CD4-positive, alpha-beta T cell (primary cell): ENCODE results near the gene MYT1. TPM values are rescaled to one million over a fixed set of nuclear protein-coding genes. Genes with fewer than 3 reads are reported as not detected.

Experiments
- ATAC-seq: fragments of 200-7000 bp; cut with Tn5 transposase; one replicate; pipeline ENCODE4 v1.10.0; 2022; ENCODE audit warnings: mild to moderate bottlenecking; ENCODE audit not compliant: poor library complexity
- CTCF ChIA-PET: fragments of 350-600 bp; sonication (Branson Sonifier 250); formaldehyde crosslinking; loops from one replicate; lab custom pipeline; 2021; ENCODE audit warnings: antibody characterized with exemption, inconsistent platforms; lab: Charles Lee
- POLR2A ChIA-PET: fragments of 350-600 bp; sonication (Branson Sonifier 250); formaldehyde crosslinking; loops from one replicate; lab custom pipeline; 2021; ENCODE audit warnings: antibody characterized with exemption, inconsistent platforms; lab: Charles Lee
- DNase-seq, 14 experiments: peaks; one replicate each; pipeline ENCODE4 v3.0.0-alpha.2; 2013 to 2020; ENCODE audit warnings: mixed read lengths in 2 of 14
- H3K27ac ChIP-seq, 2 donors: one replicate each; pipeline versions ENCODE4 v1.5.1 to v1.7.0; 2013; ENCODE audit warnings: low read length in 2 of 2, low read depth in 1 of 2, mild to moderate bottlenecking in 1 of 2
- H3K27me3 ChIP-seq, 2 experiments: 1 replicate in 1 of 2; 2 replicates in 1 of 2; pipeline versions ENCODE4 v1.6.1 to v1.7.0; 2013; ENCODE audit warnings: low read length in 2 of 2, control low read depth in 1 of 2, mild to moderate bottlenecking in 1 of 2, moderate library complexity in 1 of 2; ENCODE audit not compliant: insufficient read depth in 2 of 2, control insufficient read depth in 1 of 2
- H3K36me3 ChIP-seq: one replicate; pipeline ENCODE4 v1.6.1; 2013; ENCODE audit warnings: low read length, control low read depth; ENCODE audit not compliant: insufficient read depth
- H3K4me1 ChIP-seq: one replicate; pipeline ENCODE4 v1.6.1; 2013; ENCODE audit warnings: low read length, control low read depth; ENCODE audit not compliant: insufficient read depth
- H3K4me3 ChIP-seq: one replicate; pipeline ENCODE4 v1.5.1; 2013; ENCODE audit warnings: mild to moderate bottlenecking, low read length, moderate library complexity
- H3K9me3 ChIP-seq, 2 experiments: 1 replicate in 1 of 2; 2 replicates in 1 of 2; pipeline versions ENCODE4 v1.6.1 to v1.7.0; 2013; ENCODE audit warnings: low read length in 2 of 2, mild to moderate bottlenecking in 2 of 2, control low read depth in 1 of 2, moderate library complexity in 1 of 2; ENCODE audit not compliant: control insufficient read depth in 1 of 2, insufficient read depth in 1 of 2
- H3K27ac Mint-ChIP-seq: one replicate; pipeline ENCODE4 v1.8.0; 2020; ENCODE audit warnings: mixed read lengths
- H3K27me3 Mint-ChIP-seq: one replicate; pipeline ENCODE4 v1.8.0; 2021; ENCODE audit warnings: mixed read lengths
- H3K36me3 Mint-ChIP-seq: one replicate; pipeline ENCODE4 v1.8.0; 2021; ENCODE audit warnings: low read depth, mixed read lengths
- H3K4me1 Mint-ChIP-seq: one replicate; pipeline ENCODE4 v1.8.0; 2021; ENCODE audit warnings: low read depth, mixed read lengths
- H3K4me3 Mint-ChIP-seq: one replicate; pipeline ENCODE4 v1.8.0; 2020; ENCODE audit warnings: mild to moderate bottlenecking, mixed read lengths
- H3K9me3 Mint-ChIP-seq: one replicate; pipeline ENCODE4 v1.8.0; 2020; ENCODE audit warnings: mixed read lengths
- CTCF ChIP-seq: fragments of 200-600 bp; IDR thresholded peaks from one replicate; pipeline ENCODE4 v1.8.0; 2022; ENCODE audit warnings: antibody characterized with exemption, mild to moderate bottlenecking
- intact Hi-C, 2 experiments: fragments of 100-400 bp; cut with DNase I in 1 of 2; cut with micrococcal nuclease in 1 of 2; formaldehyde crosslinking; loops; one replicate each; pipeline versions ENCODE4 v1.15.1 to v1.9.0; 2023 to 2025; cut with DNase I, micrococcal nuclease
- total RNA-seq, 174 experiments: library from RNA in 2 of 174; stranded (reverse) in 2 of 174; gene quantifications; one replicate each; pipeline ENCODE4 v1.2.3 and lab custom pipeline; 2021 to 2026

MYT1 gene
- total RNA-seq, 2 experiments from 2014 or later = 1.0 TPM; not detected in 1

GRCh38 chr20:64209148-64209547, 44.9 kb downstream of the MYT1 start:
- TF ChIP-seq CTCF = no peak
- Histone ChIP-seq H3K27ac (no peak overlapping the region), H3K4me1 (no peaks in the 10 kb centered on the region), H3K4me3 (no peak overlapping the region), H3K9me3 (no peaks in the 10 kb centered on the region), H3K27me3 (no peaks in the 10 kb centered on the region), H3K36me3 (no peaks in the 10 kb centered on the region)
- peaks cover under 1% of the 10 kb centered on the region for H3K4me1 Mint-ChIP-seq
- CTCF ChIA-PET = no interaction called here
- intact Hi-C loops = no loop called here
- H3K27me3 Mint-ChIP-seq = no peaks in the 10 kb centered on the region
- no peak overlapping the region for H3K4me3 Mint-ChIP-seq
- no peak overlapping the region for H3K27ac Mint-ChIP-seq
- POLR2A ChIA-PET = no interaction called here
- DNase-seq (no peak), ATAC-seq (no peak)
- H3K9me3 Mint-ChIP-seq = no peaks in the 10 kb centered on the region
- no peaks in the 10 kb centered on the region for H3K36me3 Mint-ChIP-seq

GRCh38 chr20:64210656-64211369, 46.6 kb downstream of the MYT1 start:
- POLR2A ChIA-PET = no interaction called here
- no peak for DNase-seq
- Histone ChIP-seq H3K4me3 (no peak overlapping the region), H3K36me3 (no peaks in the 10 kb centered on the region), H3K27me3 (no peaks in the 10 kb centered on the region), H3K27ac (no peak overlapping the region), H3K9me3 (no peaks in the 10 kb centered on the region), H3K4me1 (peaks cover 12% of the 10 kb centered on the region)
- H3K4me3 Mint-ChIP-seq = no peak overlapping the region
- CTCF ChIA-PET = no interaction called here
- H3K36me3 Mint-ChIP-seq = no peaks in the 10 kb centered on the region
- H3K27me3 Mint-ChIP-seq = no peaks in the 10 kb centered on the region
- H3K4me1 Mint-ChIP-seq = peaks cover 13% of the 10 kb centered on the region
- no peak overlapping the region for H3K27ac Mint-ChIP-seq
- TF ChIP-seq CTCF = no peak
- intact Hi-C loops = no loop called here
- ATAC-seq = no peak
- H3K9me3 Mint-ChIP-seq = no peaks in the 10 kb centered on the region

- Mint-ChIP-seq H3K4me3 (no peak overlapping the region), H3K36me3 (no peaks in the 10 kb centered on the region), H3K9me3 (no peaks in the 10 kb centered on the region), H3K27me3 (no peaks in the 10 kb centered on the region), H3K27ac (no peak overlapping the region), H3K4me1 (peaks cover 18% of the 10 kb centered on the region)
- POLR2A ChIA-PET = no interaction called here
- Histone ChIP-seq H3K27me3 (no peaks in the 10 kb centered on the region), H3K4me3 (no peak overlapping the region), H3K9me3 (no peaks in the 10 kb centered on the region), H3K4me1 (peaks cover 15% of the 10 kb centered on the region), H3K27ac (no peak overlapping the region), H3K36me3 (no peaks in the 10 kb centered on the region)
- ATAC-seq (no peak), DNase-seq (no peak)
- intact Hi-C loops = no loop called here
- no peak for TF ChIP-seq CTCF
- CTCF ChIA-PET = no interaction called here
Observed at GRCh38 chr20:64211874-64212658, 47.8 kb downstream of the MYT1 start.
